Raji (cell line): Measurements from ENCODE around the gene PCID2.

Experiments
- POLR2A ChIP-seq: IDR thresholded peaks from 2 replicates; pipeline ENCODE4 v1.6.1; 2011; ENCODE audit warnings: low read depth, low read length, control low read depth; ENCODE audit not compliant: insufficient read depth

The PCID2 gene

DNA sequence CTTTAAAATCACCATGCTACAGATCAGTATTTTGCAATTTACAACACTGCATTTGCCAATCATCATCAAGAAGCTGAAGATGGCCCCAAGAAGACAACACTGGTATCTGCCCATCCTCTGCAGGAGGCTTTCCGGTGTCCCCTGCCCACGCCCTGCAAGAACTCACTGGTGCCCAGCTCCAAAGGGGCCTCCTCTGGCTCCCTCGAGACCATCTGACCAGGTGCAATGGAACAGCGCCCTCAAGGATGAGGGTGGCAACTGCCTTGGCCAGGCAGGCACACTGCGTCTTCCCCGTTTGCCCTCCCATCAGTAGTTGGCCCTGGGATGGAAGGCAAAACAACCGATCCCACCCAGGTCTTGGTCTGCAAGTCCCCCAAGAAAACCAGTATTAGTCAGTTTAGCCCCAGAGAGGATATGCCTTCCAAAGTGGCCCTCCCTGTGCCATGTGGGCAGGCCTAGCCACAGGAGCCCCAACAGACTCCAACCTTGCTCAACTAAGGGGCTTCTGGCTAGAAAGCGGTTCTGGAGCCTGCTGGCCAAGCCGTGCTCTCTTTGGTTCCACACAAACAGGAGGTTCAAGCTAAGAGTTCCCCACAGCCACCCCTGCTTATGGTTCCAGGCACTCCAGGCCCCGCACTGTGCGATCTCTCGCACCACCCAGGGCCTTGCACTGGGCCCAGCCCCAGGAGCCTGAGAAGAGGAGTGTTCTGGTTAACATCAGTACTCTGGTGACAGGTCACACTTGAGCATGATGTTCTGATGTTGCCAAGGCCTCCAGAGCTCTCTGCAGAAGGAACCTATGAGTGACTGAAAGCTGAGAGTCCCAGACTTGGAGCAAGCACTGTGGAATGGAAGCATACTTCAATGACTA is 4.7 kb downstream of the PCID2 start:
- no peak for TF ChIP-seq POLR2A

DNA sequence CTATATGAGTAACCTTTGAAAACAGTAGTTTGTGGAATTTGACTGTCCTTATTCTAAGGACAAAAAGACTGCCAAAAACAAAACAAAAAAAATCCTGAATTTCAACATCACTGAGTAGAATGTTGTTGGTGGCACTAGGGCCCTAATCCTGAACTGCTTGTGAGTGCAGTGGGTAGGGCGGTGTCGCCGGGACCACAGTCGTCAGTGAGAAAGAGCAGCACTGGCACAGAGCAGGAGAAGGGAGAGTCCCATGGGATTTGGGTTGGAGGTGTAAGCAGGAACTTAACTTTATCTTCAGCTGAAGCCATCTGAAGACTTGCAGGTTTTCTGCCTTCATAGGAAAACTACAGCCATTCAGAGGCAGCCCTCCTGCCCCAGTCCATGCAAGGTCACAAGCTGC is 5.6 kb downstream of the PCID2 start:
- no peak for TF ChIP-seq POLR2A

DNA sequence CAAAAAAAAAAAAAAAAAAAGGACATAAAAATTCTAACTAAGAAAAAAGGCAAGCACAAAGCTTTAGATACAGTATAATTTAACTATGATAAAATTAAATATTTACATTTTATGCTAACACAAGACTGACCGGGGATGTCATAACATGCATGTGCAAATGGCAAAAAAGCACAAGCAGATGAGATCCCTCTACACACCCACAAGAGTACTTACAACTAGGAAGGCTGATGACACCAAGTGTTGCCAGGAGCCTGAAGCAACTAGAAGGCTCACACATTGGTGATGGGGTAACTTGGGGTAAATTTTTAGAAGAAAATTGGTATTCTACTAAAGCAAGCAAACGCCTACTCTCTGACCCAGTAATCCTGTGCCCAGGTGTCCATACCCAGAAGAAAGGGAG is 6.7 kb downstream of the PCID2 start:
- TF ChIP-seq POLR2A = no peak

DNA sequence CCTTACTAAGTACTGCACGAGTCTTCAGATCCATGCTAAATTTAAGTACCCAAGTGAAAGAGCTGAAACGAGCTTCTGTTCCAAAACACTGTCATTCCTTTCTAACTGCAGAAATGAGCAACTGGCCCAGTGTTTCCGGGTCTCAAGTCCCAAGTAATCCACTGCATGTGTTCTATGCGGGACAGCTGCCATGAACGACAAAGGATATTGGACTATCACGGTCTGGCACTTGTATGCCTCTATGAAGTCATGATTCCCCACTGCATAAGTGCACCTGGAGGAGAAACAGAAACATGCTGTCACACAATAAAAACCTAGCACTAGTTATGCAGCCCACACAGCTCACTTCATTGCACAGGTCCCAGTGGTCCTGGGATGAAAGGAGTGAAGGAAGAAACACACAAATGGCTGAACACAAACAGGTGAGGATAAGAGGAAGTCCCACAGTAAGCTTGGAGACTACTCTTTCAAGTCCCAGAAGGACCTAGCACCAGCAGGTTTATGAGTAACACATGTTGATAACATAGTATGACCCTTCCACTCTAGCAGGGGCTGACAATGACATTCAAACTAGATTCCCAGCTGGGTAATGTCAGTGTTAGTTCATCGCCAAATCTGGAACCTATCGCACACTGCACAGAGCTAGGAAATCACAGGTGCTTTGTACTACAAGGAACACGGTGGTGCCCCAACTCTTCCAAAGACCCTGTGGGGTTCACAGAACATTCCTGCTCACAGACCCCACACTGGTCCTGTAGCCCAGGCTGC is 11.3 kb downstream of the PCID2 start:
- no peak for TF ChIP-seq POLR2A

DNA sequence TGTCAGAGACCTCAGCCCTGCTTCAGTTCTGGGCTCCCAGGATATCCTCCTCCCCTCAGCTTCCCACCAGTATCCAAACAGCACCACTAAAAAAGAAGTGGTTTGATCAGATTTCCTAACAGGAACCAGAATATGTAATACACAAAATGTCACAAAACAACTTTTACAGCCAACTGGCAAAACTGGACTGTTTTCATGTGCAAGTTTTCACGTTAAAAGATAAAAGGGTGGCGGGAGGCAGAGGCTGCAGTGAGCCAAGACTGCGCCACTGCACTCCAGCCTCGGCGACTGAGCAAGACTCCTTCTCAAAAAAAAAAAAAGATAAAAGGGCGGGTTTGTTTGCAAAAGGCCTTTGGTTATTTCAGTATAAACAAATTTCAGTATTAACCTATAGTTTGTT is 13.1 kb downstream of the PCID2 start:
- TF ChIP-seq POLR2A = no peak

DNA sequence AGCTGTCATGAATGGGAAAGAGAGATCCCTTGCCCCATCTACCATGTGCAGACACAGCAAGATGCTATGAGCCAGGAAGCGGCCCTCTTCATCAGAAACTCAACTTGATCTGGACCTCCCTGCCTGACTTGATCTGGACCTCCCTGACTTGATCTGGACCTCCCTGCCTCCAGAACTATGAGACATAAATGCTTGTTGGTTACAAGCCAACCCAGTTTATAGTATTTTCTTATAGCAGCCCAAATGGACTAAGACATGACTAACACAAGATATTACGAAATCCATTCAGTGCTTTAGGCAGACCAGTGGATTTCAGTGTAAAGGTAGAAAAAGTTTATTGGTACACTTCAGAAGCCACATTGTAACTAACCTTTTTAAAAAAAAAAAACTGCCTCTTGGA is 15.6 kb downstream of the PCID2 start:
- no peak for TF ChIP-seq POLR2A

DNA sequence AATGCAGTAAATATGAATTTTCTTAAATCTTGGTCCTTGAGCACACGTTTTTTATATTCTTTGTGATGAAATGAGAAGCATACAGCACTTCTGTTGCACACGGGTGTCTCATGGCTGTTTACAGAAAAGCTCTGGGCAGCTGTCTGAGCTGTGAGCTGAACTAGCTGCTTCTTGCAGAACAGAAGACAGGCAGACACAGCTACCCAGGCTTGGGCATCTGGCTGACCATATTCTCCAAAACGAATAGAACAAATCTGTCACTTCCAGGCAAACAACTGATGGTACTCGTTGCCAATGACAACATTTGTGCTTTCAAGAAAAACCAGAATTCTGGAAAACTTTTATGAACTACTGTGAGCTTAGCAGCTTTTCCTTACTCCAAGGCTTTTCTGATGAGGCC is 16.2 kb downstream of the PCID2 start:
- TF ChIP-seq POLR2A = no peak

DNA sequence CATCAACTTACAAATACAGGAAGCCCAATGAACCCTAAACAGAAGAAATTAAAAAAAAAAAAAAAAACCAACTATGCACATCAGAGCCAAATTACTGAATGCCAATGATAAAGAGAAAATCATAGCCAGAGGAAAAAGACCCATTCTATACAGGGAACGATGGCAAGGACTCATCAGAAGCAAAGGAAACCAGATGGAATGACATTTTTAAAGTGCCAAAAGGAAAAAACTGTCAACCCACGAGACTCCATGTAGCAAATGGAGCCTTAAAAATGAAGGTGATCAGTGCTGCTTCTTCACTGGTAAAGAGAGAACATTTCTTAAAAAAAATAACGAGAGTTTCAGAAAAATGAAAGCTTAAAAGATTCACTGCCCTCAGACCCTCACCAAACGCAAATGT is 18.3 kb downstream of the PCID2 start:
- no peak for TF ChIP-seq POLR2A

DNA sequence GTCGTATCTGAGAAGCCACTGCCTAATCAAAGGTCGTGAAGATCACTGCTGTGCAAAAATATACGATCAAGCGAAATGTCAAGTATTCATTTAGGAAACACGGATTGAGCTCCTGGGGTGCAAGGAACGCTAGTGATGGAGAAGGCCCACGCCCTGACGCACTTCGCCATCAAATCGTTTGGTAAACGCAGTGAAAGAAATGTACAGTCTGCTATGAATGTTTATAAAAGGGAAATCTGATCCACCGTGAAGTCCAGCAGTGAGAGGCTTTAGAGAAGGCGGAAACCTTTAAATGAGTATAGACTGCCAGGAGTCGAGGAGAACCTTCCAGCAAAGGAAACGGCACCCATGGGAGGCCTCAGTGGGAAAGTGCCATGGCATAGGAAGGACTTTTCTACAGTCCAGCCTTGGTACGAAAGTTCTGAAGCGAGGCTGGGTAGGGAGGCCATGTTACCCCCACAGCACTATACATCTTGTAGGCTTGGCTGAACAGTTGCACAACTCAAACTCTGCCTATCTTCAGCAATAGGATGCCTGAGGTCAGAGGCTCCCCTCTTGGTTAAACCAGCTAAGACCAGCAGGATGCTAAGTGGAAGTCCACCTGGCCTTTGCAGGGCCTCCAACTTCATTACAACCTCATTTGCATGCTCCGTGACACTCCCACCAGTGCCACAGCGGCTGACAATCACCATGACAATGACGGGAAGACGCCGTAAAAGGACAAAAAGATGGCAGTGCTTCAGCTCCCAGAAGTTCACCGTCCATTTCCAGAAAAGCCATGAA is 20.4 kb downstream of the PCID2 start:
- no peak for TF ChIP-seq POLR2A

DNA sequence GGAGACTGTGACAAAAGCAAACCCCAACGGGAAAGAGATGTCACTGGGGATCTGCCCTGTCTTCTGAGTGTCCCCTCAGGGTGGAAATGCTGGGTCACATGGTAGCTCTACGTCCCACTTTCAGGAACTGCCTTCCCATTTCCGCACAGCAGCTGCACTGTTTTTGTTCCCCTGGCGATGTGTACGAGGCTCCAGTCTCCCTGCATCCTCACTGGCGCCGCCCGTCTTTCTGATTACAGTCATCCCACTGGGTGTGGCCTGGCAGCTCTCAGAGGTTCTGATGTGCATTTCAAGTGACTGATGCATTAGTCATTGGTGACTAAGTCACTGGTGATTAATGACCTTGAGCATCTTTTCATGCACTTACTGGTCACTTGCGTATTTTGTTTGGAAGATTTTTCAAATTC is 21.2 kb downstream of the PCID2 start:
- no peak for TF ChIP-seq POLR2A

DNA sequence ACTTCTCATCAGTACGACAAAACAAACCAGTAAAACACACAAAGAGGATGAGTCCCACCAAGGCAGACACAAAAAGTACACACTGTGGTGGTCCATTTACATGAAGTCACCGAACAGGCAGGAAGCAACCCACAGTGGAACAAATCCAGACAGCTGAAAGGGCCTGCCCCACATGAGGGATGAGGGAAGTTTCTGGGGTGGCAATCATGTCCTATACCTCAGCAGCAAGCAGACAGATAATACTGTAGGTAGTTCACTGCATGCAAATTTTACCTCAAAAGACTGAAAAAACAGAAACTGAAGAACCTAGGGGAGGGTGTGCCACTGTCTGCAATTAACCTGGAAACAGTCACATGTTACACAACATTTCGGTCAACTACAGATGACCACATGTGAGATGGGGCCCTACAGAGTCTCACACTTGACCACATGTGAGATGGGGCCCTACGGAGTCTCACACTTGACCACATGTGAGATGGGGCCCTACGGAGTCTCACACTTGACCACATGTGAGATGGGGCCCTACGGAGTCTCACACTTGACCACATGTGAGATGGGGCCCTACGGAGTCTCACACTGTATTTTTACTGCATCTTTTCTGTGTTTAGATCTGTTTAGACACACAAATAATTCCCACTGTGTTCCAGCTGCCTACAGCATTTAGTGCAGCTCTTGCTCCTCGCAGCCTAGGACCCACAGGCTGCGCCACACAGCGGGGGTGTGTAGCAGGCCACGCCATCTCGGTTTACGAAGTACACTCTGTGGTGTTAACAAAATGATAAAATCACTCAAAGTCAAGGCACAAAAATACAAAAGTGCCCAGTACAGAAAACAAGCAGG is 22.2 kb downstream of the PCID2 start:
- TF ChIP-seq POLR2A = no peak

DNA sequence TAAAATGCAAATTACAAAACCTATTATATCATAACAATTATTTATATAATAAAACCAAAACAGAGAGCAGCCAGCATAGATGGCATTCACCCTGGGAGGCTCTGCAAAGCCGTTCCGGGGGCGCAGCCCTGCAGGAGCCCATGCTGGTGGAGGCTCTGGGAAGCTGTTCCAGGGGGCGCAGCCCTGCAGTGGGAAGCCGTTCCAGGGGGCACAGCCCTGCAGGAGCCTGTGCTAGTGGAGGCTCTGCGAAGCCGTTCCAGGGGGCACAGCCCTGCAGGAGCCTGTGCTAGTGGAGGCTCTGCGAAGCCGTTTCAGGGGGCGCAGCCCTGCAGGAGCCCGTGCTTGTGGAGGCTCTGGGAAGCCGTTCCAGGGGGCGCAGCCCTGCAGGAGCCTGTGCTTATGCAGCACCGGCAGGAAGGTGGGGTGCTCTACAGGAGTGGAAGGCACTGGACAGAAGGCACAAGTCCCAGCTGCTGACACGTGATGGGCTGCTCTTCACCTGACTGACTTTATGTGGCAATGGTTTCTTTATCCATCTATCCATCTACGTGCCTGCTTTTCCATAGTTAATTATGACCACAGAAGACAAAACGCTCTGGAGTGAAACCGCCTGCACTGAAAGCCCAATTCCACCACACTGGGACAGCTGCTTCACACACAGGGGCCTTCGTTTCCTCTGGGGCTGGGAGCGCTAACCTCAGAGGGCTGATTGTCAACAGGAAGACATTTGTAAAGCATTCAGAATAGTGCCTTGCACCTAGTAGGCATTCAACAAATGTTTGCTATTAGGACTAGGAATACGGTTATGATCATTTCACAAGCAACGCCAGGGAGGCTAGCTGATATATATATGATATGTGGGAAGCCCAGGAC is 23.7 kb downstream of the PCID2 start:
- TF ChIP-seq POLR2A = no peak

DNA sequence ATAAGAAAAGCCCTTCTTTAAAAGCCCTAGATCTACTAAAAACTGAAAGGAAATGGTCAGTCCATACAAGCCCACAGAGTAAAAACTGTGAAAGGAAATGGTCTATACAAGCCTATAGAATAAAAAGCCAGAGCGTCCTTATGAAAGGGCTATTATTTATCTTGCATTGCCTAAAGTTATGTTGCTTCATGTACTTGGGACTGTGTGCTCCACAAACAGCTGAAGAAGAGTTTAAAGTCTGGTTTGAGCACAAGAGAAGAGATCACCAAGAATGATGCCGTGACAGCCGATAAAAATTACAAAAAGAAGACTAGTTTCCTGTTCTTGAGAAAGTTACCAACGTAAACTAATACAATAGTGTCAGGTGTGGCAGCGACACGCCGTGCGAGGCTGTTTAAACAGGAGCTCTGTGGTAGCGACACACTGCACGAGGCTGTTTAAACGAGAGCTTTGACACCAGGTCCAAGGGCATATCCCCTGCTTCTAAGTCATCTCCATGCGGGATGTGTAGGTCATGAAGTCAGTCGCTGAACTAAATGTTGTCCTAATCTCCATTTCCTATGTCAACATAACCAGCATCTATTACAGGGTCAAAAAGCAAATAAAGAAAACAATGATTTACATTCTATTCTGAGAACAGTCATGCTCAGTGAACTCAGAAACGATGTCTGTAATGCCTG is 24.9 kb downstream of the PCID2 start:
- TF ChIP-seq POLR2A = no peak
